ENCODE measurements around the gene VARS1.

Gene VARS1

DNA sequence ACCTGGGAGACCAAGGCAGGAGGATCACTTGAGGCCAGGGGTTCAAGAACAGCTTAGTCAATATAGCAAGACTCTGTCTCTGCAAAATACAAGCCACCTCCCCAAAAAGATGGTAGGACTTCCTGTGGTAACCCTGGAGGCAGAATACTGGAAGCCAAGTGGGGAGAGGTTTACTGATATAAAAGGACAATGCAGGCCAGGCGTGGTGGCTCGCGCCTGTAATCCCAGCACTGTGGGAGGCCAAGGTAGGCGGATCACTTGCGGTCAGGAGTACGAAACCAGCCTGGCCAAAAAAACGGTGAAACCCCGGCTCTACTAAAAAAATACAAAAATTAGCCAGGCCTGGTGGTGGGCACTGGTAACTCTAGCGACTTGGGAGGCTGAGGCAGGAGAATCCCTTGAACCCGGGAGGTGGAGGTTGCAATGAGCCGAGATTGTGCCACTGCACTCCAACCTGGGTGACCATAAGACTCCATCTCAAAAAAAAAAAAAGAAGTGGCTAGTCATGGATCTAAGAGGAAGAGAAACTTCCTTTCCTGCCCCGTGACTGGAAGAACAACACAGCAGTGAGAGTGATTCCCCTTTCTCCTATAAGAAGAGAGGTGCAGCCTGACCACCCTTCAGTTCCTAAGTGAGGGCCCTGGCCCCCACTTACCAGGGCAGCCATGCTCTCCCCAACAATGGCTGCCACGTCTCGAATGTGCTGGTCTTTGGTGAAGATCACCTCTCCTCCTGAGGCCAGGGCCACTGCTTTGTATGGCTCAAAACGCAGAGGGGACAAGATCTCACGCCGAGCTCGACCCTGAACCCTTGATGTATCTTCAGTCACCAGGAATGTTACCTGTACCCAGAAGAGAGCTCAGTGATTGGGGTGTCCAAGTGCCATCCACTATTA lies 26.9 kb downstream of the VARS1 start:
- no peak for DNase-seq

DNA sequence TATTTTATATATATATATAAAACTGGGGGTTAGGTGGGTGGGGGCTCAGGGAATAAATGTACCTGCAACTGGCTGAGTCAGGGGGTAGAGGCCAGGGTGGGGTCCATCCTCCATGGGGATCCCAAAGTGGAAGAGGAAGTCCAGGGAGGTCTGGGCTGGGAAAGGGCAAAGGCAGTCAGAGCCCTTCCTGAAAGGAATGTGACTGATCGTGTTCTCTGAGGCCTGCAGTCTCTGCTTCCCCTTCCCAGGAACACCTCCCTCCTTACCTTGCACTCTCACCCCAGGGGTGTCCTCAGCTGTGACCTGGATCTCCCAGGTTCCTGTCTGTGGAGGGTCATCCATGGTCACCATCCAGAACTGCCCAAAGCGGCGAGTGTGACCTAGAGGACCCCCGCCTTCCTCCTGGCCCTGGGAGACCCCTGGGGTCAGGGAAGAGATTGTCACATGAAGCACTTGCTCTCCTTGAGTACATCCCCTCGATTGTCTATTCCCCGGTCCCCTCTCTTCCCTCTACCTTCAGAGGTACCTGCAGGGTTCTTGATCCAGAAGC lies 28.4 kb downstream of the VARS1 start:
- no peak for DNase-seq

DNA sequence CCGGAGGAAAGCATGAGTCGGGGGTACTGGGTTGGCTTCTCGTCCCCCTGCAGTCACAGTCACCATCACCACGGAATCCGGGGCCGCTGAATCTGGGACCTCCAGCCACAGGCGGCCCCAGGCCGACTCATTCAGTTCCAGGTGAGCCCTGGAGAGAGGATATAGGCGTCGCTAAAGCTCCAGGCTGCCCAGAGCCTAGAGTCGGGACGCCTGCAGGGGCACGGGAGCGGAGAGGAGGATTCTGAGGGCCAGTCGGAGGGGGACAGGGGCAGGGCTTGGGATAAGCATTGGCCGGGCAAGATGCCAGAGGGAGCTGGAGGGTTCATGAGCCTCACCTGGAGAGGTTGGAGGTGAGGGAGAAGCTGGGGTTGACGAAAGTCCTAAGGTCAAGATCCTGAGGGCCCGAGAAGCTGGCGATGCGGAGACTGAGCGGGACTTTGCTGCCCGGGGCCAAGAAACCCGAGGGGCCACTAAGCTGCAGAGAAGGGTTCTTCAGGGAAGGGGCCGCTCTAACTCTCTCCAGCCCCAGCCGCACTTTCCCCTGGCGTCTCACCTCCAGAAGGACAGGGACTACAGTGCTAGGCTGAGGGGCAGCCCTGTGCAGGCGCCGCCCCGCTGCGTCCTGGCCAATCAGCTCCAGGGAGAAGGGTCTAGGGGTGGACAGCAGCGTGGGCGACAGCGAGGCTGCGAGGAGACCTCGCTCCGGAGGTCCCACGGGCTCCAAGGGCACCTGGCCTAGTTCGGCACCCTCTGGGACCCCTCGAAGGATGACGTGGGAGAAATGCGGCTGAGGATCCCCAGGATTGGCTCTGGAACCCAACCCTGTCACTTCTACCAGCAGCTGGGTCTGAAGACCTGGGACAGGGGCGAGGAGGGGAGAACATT lies 29.4 kb downstream of the VARS1 start:
- no peak for DNase-seq

DNA sequence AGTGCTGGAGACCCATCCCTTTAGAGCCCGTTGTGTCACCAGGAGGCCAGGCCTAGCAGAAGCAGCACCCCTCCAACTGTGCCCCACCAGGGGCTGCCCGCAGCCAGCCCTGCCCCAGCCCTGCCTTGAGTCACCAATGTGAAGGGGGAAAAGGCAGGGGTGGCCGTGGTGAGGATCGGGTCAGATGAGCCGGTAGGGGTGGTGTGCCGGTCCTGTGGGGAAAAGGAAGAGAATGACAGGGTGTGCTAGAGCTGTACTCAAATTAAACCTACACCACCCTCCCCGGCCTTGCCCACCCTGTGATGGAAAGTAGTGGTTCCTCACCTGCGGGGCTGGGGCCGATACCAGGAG lies 30.0 kb downstream of the VARS1 start:
- DNase-seq, result no peak

DNA sequence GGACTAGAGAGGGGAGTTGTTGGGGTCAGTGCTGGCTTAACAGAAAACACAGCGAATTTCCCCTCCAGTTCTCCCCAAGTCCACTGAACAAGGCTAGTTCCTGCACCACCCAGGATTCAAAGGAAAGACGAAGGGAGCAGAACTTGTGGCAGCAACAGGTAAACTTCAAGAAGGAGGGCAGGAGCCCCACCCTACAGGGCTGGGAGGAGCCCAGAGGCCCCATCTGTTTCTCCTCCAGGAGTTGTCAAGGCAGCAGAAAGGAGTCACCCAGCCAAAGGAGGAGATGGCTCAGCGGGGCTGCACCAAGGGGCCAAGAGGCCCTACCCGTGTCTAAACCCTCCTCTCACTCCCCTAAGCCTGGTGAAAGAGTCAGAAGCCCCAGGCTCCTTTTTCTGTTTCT lies 31.4 kb downstream of the VARS1 start:
- no peak for DNase-seq

DNA sequence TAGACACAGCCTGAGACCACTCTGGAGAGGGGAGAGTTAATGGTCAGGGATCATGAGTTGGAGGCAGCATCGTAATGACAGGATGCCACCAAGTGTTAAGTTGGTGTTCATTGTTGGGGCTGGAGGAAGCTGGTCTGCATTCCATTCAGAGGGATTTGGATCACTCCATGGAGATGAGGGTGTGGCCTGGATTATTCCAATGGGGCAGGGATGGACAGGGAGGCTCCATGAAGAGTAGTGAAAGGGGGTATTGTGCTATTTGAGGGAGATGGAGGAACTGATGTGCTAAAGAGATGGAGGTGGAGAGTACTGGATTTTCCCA lies 32.0 kb downstream of the VARS1 start:
- DNase-seq, result no peak

DNA sequence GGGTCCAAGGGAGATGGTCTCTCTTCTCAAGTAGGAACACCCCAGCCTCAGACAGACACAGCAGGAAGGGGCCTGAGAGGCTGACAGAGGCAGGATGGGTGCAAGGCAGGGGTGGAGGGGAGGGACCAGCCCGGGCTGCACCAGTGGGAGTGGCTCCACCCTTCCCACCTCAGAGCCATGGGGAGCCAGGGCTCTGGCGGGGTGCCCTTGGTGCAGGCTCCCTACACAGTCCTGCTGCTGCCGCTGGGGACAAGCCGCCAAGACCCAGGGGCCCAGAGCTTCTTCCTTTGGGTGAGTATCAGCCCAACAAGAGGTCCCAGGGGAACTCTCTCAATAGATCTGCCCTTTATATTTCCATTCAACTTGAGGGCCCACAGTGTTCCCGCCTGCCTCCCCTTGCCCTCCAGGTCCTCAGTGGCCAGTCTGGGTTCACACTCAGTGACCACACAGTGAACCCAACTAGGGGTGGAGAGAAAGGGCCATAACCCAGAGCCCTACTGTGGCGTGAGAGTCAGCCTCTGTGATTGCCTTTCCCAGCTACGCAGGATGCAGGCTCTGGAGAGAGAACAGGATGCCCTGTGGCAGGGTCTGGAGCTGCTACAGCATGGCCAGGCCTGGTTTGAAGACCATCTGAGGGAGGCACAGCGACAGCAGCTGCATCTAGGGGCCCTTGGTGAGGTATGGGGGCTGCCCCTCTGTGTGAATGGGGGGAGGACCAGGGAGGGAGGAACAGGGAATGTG lies 32.5 kb downstream of the VARS1 start:
- DNase-seq, result no peak

DNA sequence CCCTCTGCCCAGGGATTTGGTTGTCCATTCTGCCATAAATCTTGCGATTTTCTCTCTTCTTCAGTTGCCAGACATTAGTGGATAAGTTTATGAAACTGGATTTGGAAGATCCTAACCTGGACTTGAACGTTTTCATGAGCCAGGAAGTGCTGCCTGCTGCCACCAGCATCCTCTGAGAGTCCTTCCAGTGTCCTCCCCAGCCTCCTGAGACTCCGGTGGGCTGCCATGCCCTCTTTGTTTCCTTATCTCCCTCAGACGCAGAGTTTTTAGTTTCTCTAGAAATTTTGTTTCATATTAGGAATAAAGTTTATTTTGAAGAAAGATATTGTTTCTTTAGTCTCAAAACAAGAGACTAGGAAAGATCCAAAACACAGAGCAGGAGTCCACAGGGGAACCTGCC lies 33.2 kb downstream of the VARS1 start, which contains the start of gene SAPCD1:
SAPCD1 (plus strand) TSS at position 301 of the 400 bp plus-strand sequence. CDS start 399 bp downstream, outside the sequence.
- no peak for DNase-seq

DNA sequence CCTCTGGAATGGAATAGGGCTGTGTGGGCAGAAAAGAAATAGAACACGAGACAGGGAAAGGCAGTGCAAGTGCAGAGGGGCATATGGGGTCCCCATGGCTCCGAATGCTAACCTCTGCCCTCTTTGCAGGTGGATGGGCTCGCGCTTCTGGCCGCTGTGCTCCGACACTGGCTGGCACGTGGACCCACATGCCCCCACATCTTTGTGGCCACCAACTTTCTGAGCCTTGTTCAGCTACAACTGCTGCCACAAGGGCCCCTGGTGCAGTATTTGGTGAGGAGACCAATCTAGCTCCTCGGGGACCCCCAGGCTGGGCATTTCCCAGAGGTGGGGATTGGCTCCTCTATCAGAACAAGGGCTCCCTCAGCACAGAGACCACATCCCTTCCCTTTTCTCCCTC lies 34.2 kb downstream of the VARS1 start:
- DNase-seq, result no peak

DNA sequence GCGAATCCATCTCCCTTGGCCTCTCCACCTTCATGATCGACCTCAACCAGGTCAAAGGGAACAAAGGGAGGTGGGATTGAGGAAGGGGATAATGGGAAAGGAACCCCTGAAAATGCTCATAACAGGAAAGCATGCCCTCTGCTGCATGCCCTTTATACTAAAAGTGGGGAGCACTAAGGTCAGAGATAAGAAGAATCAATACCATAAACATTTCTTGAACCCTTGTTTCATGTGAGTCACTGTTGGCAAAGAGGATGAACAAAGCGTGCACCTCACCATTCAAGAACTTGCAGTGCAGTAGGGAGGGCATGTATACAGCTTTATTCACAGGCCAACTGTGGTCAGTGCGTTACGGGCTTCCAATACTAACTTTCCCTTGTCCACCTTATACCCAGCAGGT lies 34.8 kb downstream of the VARS1 start:
- no peak for DNase-seq

DNA sequence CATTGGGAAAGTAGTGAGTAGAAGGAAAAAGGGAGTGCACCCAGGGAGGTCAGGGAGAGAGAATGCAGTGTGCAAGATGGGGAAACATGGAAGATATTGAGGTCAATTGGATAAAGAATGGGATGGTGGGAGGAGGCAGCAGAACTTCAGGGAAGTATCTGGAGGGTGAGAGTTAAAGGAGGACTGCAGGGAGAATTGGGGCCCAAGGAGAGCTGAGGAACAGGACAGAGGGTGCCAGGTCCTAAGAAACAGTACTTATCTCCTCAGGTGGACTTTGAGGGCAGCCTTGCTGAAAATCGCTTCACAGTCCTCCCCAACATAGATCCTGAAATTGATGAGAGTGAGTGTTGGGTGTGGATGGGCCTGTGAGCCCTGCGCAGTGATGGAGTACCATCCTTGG lies 37.3 kb downstream of the VARS1 start:
- no peak for DNase-seq

DNA sequence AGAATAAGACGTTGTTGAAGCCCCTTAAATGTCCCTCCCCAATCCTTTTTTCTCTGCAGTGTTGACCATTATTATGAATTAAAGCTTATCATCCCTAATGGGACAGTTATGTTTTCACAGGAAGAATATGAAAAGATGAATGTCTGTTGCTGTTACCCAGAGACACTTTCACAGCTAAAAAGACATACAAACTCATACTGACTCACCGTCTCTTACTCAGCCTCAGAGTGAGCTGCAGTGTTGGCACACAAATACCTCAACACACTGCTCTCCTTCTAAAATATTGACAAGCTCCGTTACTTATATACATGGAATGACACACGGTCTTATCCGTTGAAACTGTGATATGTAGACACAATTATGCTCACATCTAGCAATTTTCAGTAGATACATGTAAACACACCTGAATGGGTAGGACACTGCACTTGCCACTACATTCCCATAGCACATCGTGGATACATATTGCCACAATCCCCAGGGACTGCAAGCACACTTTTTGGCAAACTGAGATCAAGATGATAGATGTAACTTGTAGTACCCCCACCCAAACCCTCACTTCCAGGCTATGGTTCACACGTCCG lies 42.7 kb downstream of the VARS1 start:
- no peak for DNase-seq

DNA sequence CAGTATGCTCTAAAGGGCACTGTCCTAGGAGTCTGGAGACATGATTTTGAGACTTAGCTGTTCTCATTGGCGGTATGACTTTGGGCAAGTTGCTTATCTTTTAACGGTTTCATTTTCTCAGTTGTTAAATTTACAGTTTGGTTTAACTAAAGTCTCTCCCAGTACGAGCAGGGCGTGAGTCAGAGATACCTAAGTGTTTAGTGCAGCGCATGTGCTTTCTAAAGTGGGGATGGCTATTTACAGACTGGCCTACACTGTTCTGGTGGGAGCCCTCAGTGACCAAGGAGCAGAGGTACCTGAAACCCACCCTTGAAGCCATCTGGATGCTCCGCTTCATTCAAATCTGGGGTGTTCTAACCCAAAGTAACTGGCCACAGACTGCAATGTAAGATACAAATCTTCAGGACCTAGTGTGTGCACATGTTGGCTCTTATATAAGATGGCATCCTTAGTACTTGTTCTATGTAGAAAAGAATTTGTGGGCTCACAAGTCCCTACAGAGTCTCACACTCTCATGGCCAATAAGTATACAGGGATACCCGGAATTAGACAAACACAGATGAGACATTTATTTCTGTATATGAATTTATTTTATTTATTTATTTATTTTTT lies 45.0 kb downstream of the VARS1 start:
- DNase-seq, result no peak

DNA sequence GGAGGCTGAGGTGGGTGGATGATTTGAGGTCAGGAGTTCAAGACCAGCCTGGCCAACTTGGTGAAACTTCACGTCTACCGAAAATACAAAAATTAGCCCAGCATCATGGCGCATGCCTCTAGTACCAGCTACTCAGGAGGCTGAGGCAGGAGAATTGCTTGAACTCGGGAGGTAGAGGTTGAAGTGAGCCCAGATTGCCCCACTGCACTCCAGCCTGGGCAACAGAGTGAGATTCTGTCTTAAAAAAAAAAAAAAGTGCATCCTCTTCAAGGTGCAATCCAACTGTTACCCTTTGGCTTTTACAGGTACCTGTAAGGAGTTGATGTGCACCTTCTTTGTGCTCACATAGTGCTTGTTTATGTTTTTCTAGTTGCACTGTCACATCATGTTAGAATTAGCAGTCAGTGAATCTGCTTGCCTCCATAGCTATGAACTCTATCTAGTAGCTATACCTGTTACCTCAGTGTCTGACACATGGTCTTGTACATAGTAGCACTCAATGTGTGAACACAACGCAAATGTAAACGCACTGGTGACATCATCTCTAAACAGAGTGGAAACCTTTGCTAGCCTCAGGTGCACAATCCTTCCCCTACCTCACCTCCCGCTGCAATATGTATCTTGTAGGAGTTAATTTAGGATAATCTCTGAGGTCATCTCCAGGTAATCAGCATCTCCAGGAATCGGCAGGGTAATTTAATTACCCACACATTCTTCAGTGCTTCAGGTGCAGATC lies 46.1 kb downstream of the VARS1 start:
- no peak for DNase-seq
